Suprapubic skin (tissue), 4 donors: ENCODE measurements around the gene ZNF536.

Experiments
- POLR2A ChIP-seq, 2 donors: fragments of 450-650 bp; IDR thresholded peaks; one replicate each; pipeline ENCODE4 v1.6.1; 2017; ENCODE audit warnings: antibody characterized with exemption in 2 of 2, mild to moderate bottlenecking in 2 of 2, moderate library complexity in 2 of 2
- POLR2AphosphoS5 ChIP-seq, 3 donors: sonication (generic); formaldehyde crosslinking; IDR thresholded peaks; one replicate each; pipeline ENCODE4 v1.6.1; 2017; ENCODE audit warnings: antibody characterized with exemption in 3 of 3
- TF ChIP-seq, protein P1 (sequence below), 2 donors: fragments of 200-600 bp in 1 of 2; fragments of 450-650 bp in 1 of 2; sonication (generic) in 1 of 2; IDR thresholded peaks; one replicate each; pipeline ENCODE4 v1.5.1; 2016 to 2019; ENCODE audit warnings: antibody characterized with exemption in 2 of 2, mild to moderate bottlenecking in 1 of 2, moderate library complexity in 1 of 2

- TF ChIP-seq, protein P1, sequence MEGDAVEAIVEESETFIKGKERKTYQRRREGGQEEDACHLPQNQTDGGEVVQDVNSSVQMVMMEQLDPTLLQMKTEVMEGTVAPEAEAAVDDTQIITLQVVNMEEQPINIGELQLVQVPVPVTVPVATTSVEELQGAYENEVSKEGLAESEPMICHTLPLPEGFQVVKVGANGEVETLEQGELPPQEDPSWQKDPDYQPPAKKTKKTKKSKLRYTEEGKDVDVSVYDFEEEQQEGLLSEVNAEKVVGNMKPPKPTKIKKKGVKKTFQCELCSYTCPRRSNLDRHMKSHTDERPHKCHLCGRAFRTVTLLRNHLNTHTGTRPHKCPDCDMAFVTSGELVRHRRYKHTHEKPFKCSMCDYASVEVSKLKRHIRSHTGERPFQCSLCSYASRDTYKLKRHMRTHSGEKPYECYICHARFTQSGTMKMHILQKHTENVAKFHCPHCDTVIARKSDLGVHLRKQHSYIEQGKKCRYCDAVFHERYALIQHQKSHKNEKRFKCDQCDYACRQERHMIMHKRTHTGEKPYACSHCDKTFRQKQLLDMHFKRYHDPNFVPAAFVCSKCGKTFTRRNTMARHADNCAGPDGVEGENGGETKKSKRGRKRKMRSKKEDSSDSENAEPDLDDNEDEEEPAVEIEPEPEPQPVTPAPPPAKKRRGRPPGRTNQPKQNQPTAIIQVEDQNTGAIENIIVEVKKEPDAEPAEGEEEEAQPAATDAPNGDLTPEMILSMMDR (IDR thresholded peaks at IDR 0.05) = no peak
- no peak for TF ChIP-seq POLR2A (IDR thresholded peaks at IDR 0.05)
- TF ChIP-seq POLR2AphosphoS5 (IDR thresholded peaks at IDR 0.05) = no peak
Measured at GRCh38 chr19:30401956-30402355, 29.8 kb downstream of the ZNF536 start.
